Stimulated activated CD8-positive, alpha-beta memory T cell treated with anti-CD3 and anti-CD28 coated beads, Interleukin-2, amount 100 ng/mL, for 48 hours (primary cell): Measurements from ENCODE around the gene TEPSIN.

Source experiments
- DNase-seq, 2 donors: peaks; one replicate each; pipeline ENCODE4 v3.0.0-alpha.2; 2020; ENCODE audit warnings: low read depth in 2 of 2

Gene TEPSIN

GRCh38 chr17:81183807-81184206, 55.0 kb downstream of the TEPSIN start:
- DNase-seq: no peak

- DNase-seq: no peak
Observed at GRCh38 chr17:81183316-81183715, 55.5 kb downstream of the TEPSIN start.

- no peak for DNase-seq
Observed at GRCh38 chr17:81182596-81182995, 56.3 kb downstream of the TEPSIN start.

DNA sequence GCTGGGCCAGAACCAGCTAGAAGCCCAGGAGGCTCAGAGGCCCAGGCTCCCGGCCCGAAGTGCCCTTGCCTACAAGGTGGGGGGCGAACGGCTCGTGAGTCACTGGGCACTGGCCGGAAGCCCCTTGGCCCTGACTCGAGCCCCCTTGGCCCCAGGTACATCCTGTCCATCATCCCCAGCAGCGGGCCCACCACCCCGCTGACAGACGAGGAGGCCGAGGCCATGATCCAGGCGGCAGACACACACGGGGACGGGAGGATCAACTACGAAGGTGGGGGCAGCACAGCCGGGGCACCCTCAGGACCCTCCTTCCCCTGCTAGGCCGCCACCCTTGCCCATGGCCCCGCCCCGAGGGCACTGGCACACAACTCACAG, 57.1 kb downstream of the TEPSIN start:
- no peak for DNase-seq

DNA sequence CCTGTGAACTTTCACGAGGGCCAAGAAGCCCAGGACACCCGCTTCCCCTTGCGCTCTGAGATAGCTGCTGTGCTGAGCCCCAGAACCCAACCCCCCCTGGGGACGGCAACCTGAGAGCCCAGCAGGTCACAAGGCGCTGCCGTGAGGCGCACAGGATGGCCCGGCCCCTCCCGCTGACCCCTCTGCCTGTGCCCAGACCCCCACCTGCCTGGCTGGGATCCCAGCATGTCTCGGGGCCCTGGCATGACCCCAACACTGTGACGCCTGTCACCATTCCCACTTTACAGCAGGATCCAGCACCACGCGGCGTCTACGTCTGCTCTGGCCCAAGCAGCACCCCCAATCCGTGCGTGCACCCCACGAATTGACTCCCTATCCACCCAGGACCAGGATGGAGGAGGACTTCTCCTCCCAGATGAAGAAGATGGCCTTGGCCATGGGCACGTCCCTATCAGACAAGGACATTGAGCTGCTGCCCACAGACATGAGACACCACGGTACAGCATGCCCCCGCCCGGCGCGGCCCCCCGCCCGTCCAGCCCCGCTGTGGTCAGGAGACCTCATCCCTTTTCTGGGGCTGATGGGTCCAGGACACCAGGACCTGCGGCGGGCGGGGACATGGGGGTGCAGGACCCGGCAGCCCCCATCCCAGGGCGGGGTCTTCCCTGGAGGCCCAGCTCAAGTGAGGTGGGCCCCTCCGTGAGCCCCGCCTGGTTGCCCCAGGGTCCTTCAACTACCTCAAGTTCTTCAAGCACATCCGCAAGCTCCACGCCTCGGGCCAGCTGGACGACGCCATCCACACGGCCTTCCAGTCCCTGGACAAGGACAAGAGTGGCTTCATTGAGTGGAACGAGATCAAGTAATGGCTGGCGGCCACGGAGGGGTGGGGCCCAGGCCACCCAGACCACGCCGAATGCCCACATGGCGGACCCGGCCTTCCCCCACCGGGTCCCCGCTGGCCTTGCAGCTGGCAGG, 57.7 kb downstream of the TEPSIN start:
- DNase-seq: no peak

- no peak for DNase-seq
Observed at GRCh38 chr17:81179861-81180260, 59.0 kb downstream of the TEPSIN start.

GRCh38 chr17:81179220-81179619, 59.6 kb downstream of the TEPSIN start:
- no peak for DNase-seq
